A549 (cell line): ENCODE measurements around the gene ZNF710.

Experiments used
- POLR2A ChIP-seq: IDR thresholded peaks from 2 replicates; pipeline ENCODE4 v1.6.1; 2012; ENCODE audit warnings: mild to moderate bottlenecking, low read length
- REST ChIP-seq: fragments of 200-600 bp; sonication (generic); IDR thresholded peaks from 2 replicates; pipeline ENCODE4 v1.6.1; 2016; ENCODE audit warnings: antibody characterized with exemption, mild to moderate bottlenecking, moderate library complexity
- ZFP36 ChIP-seq: fragments of 450-650 bp; IDR thresholded peaks from 2 replicates; pipeline ENCODE4 v1.6.1; 2014; ENCODE audit warnings: borderline replicate concordance; ENCODE audit not compliant: partially characterized antibody

- TF ChIP-seq REST (no peak), POLR2A (no peak), ZFP36 (no peak)
These were observed 72.0 kb downstream of the ZNF710 start for GRCh38 chr15:90072978-90073640.
